Measurements from ENCODE around the gene NTN1. TPM values are rescaled to one million over a fixed set of nuclear protein-coding genes. Genes with fewer than 3 reads are reported as not detected.
A peak's percentile ranks its signal among the peaks of the same experiment; 100 is the strongest.

NTN1 gene
- total RNA-seq, 4 donors from 2014 or later, result 74.3 to 211 (median 107) TPM

DNA sequence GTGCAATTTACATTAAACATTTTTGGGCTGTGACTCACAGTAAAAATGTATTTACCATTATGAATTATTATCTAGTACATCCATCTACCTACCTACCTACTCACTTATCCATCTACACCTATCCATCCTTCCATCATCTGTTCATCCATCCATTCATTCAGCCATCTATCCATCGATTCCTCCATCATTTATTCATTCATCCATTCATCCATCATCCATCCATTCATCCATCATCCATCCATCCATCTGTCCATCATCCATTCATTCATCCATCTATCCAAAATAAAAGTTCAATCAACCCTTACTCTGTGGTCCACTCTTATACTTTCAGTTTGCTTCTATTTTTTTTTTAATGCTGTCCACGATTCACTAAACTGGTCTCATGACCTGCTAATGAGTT, 118.4 kb downstream of the NTN1 start:
- H3K36me3 ChIP-seq, result no peaks in the 10 kb centered on the region
- H3K27me3 ChIP-seq, result no peaks in the 10 kb centered on the region
- 46 to 74% methylated on average over 2 of the region's 2 CpGs for WGBS, 2 donors (ENCODE audit: low coverage in 1 of 2)
- no peak overlapping the region for H3K4me3 ChIP-seq
- no peak for TF ChIP-seq EP300 (IDR thresholded peaks at IDR 0.05)
- TF ChIP-seq POLR2A (IDR thresholded peaks at IDR 0.05), result no peak
- TF ChIP-seq POLR2AphosphoS5 (IDR thresholded peaks at IDR 0.05), result no peak
- TF ChIP-seq CTCF (IDR thresholded peaks at IDR 0.05), result no peak
- no peak for ATAC-seq
- no peaks in the 10 kb centered on the region for H3K9me3 ChIP-seq
- H3K27ac ChIP-seq, result no peak overlapping the region
- peaks cover 0 to 55% (median 0%) of the 10 kb centered on the region in 3 donors for H3K4me1 ChIP-seq

DNA sequence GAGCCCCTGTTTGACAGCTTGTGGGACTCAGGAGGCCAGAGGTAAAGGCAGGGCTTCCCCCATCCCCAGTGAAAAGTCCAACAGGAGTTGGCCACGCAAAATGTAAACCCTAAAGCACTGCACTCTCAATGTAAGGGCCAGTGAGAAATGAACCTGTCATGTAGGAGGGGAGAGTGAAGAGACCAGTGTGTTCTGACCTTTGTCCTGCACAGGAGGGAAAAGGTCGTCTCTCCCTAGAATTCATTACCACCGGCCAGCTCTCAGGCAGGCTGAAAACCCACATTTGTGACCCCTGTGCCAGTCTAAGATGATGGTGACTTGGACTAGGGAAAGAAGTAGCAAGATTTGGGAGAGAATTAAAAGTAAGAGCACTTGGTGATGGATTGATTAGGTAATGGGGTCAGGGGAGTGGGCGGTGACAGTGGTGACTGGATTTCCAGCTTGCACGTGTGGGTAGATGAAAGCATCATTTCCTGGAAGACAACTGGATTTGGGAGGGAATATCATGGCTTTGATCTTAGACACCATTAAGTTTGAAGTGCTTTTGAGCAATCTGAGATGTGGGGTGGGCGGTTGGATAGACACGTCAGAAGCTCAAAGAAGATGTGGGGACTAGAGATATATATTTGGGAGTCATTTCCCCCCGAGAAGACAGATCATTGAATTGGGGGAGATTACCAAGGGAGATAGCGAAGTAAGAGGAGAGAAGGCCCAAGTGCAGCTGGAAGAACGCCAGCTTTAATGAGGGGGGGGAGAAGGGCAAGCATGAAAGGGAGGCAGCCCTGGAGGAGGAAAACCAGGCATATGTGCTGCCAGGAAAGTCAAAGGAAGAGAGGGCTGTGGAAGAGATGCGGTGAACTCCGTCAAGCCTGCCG, 119.5 kb downstream of the NTN1 start:
- H3K36me3 ChIP-seq, result no peaks in the 10 kb centered on the region
- peaks cover 0 to 62% (median 0%) of the 10 kb centered on the region in 3 donors for H3K4me1 ChIP-seq
- H3K9me3 ChIP-seq, result no peaks in the 10 kb centered on the region
- WGBS, 2 donors (ENCODE audit: low coverage in 1 of 2), result 64 to 75% methylated on average over 7 to 12 of the region's 13 CpGs
- TF ChIP-seq CTCF (IDR thresholded peaks at IDR 0.05) (no peak), POLR2AphosphoS5 (IDR thresholded peaks at IDR 0.05) (peak; percentile 14)
- no peak overlapping the region for H3K4me3 ChIP-seq
- no peak for ATAC-seq
- no peak overlapping the region for H3K27ac ChIP-seq
- no peaks in the 10 kb centered on the region for H3K27me3 ChIP-seq

DNA sequence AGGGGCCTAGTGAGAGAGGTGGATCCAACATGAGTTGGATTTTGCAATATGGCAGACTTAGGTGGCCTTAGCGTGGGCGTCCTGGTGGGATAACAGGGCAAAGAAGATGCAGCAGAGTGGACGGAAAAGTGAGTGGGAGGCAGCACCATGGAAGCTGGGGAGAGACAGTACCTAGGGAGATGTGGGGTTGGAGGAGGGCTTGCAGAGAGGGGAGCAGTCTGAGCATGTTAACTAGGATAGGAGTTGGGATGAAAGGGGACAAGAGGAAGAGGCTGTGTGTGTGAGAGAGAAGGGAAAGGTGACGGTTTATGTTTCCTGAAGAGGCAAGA, 120.1 kb downstream of the NTN1 start:
- no peak overlapping the region for H3K4me3 ChIP-seq
- H3K27me3 ChIP-seq, result no peaks in the 10 kb centered on the region
- 94 to 95% methylated on average over 3 to 4 of the region's 4 CpGs for WGBS, 2 donors (ENCODE audit: low coverage in 1 of 2)
- no peak overlapping the region for H3K27ac ChIP-seq
- no peaks in the 10 kb centered on the region for H3K9me3 ChIP-seq
- no peaks in the 10 kb centered on the region for H3K36me3 ChIP-seq
- TF ChIP-seq POLR2A (IDR thresholded peaks at IDR 0.05), result no peak
- no peak for TF ChIP-seq CTCF (IDR thresholded peaks at IDR 0.05)
- ATAC-seq, result no peak
- peaks cover 0 to 60% (median 0%) of the 10 kb centered on the region in 3 donors for H3K4me1 ChIP-seq

DNA sequence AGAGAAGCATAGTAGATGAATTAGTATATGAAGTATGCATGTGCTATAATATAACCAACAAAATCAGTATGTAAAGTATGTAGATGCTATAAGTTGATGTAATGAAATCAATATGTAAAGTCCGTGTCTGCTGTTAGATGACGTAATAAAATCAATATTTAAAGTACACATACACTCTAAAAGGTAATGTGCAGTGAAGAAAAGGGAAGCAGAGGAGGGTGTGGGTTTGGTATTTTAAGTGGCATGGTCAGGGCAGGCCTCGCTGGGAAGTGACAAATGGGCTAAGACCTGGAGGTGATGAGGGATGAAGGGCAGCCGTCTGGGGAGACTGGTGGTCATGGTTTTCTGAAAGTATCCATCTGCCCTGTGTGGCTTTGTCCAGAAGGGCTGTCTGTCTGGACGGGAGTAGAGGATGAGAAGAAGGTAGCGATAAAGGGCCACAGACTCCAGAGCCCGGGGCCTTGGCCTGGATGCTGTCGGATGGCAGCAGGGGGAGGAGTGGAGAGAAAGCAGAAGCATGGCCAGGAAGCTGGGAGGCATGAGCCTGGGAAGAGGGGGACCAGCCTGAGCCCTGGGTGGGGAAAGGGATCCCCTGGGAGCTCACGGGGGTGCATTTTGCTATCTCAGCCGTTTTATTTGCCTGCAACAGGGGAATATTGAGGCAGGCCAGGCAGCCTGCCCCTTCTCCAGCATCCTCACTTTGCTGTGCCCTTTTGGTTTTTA, 121.6 kb downstream of the NTN1 start:
- no peak for ATAC-seq

More for the DNA sequence above, 121.6 kb downstream of the NTN1 start:
- Histone ChIP-seq H3K4me1 (peaks cover 0 to 53% (median 0%) of the 10 kb centered on the region in 3 donors), H3K27me3 (no peaks in the 10 kb centered on the region), H3K4me3 (no peak overlapping the region), H3K36me3 (no peaks in the 10 kb centered on the region), H3K27ac (no peak overlapping the region), H3K9me3 (no peaks in the 10 kb centered on the region)
- WGBS, 2 donors (ENCODE audit: low coverage in 1 of 2), result 84 to 100% methylated on average over 6 to 9 of the region's 10 CpGs
- no peak for TF ChIP-seq CTCF (IDR thresholded peaks at IDR 0.05)
- no peak for TF ChIP-seq EP300 (IDR thresholded peaks at IDR 0.05)
- TF ChIP-seq POLR2AphosphoS5 (IDR thresholded peaks at IDR 0.05), result no peak
- no peak for TF ChIP-seq POLR2A (IDR thresholded peaks at IDR 0.05)

Data from gastroesophageal sphincter (tissue), 4 donors.